Stimulated activated CD8-positive, alpha-beta memory T cell treated with anti-CD3 and anti-CD28 coated beads, Interleukin-4, amount 100 ng/mL, for 4 hours (primary cell): Measurements from ENCODE around the gene DCC.
"Not testable (repeated sequence)": the region's sequence is repeated elsewhere in the genome, so short reads cannot be mapped to it uniquely, and the experiment has no call there.

Experiments
- DNase-seq, 2 donors: peaks; one replicate each; pipeline ENCODE4 v3.0.0-alpha.2; 2020; ENCODE audit warnings: low read depth in 2 of 2, low spot score in 1 of 2

DCC gene

DNA sequence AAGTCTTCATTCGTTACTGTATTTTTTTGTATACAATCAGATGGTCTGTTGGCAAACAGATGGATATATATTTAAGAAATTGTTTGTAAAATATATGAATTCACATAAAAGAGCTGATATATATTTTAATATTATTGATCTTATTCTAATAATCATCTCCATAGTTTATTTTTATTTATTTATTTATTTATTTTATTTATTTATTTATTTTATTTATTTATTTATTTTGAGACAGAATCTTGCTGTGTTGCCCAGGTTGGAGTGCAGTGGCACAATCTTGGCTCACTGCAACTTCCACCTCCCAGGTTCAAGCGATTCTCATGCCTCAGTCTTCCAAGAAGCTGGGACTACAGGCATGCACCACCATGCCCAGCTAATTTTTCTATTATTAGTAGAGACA is 1128.2 kb downstream of the DCC start:
- DNase-seq: not testable (repeated sequence)

DNA sequence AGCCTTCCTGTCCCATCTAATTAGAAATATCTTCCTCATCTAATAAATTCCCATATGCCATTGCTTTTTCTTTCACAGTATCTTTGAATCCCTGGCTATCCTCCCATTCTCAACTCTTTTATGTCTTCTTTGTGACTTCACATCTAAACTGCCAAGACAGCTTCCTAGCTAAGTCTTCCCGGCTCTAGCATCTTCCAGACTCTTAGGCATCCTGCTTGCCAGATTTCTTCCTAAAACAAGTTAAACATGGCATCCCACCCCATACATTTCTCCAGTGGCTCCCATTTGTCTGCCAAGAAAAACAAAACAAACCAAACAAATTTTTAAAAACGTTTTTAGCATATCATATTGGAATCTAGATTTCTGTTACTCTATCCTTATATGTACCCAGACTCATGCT is 1132.5 kb downstream of the DCC start:
- DNase-seq: no peak

- DNase-seq: no peak
Observed at GRCh38 chr18:53478155-53478554, 1138.2 kb downstream of the DCC start.

DNA sequence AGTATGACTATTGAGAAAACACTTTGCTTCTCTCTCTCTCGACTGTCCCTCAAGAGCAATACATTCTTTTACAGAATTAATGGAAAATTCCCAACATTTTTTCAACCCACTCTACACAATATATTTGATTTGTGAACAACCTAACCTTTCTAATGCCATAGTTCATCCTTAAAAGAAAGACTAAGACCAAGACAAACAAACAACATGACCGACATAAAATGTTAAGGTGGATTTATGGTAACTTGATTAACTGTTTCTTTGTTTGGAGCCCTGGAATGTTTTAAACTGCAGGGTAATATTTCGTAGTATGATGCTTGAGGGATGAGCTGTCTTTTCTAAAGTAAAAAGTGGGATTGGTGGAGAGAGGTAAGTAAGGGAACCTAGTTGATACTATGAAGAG is 1146.3 kb downstream of the DCC start:
- DNase-seq: no peak

GRCh38 chr18:53489266-53489665 is 1149.3 kb downstream of the DCC start:
- no peak for DNase-seq

- no peak for DNase-seq
Observed at GRCh38 chr18:53490019-53490418, 1150.0 kb downstream of the DCC start.

GRCh38 chr18:53496028-53496427 is 1156.0 kb downstream of the DCC start:
- no peak for DNase-seq

GRCh38 chr18:53503914-53504441 is 1164.0 kb downstream of the DCC start:
- no peak for DNase-seq

DNA sequence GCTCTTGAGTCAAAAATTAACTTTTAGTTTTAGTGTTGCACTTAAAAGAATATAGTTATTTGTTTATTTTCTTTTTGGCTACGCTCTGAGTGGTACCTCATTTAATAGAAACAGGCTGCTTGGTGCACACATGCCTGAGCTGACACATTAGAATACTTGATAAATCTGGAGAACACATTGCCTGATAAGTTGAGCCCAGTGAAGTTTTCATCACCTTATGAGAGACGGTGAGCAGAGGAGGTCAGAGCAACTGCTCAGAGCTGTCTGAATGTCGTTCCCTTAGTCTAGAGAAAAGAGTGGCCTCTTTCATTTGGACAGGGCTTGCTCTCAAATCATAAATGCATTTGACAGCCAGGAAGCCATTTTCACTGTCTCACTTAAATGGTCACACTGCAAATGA is 1168.5 kb downstream of the DCC start:
- DNase-seq: no peak

GRCh38 chr18:53509886-53510285 is 1169.9 kb downstream of the DCC start:
- no peak for DNase-seq

DNA sequence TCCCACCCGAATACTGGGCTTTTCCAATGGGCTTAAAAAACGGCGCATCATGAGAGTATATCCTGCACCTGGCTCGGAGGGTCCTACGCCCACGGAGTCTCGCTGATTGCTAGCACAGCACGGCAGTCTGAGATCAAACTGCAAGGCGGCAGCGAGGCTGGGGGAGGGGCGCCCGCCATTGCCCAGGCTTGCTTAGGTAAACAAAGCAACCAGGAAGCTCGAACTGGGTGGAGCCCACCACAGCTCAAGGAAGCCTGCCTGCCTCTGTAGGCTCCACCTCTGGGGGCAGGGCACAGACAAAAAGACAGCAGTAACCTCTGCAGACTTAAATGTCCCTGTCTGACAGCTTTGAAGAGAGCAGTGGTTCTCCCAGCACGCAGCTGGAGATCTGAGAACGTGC is 1171.7 kb downstream of the DCC start:
- not testable (repeated sequence) for DNase-seq

GRCh38 chr18:53521068-53521467 is 1181.1 kb downstream of the DCC start:
- no peak for DNase-seq

DNA sequence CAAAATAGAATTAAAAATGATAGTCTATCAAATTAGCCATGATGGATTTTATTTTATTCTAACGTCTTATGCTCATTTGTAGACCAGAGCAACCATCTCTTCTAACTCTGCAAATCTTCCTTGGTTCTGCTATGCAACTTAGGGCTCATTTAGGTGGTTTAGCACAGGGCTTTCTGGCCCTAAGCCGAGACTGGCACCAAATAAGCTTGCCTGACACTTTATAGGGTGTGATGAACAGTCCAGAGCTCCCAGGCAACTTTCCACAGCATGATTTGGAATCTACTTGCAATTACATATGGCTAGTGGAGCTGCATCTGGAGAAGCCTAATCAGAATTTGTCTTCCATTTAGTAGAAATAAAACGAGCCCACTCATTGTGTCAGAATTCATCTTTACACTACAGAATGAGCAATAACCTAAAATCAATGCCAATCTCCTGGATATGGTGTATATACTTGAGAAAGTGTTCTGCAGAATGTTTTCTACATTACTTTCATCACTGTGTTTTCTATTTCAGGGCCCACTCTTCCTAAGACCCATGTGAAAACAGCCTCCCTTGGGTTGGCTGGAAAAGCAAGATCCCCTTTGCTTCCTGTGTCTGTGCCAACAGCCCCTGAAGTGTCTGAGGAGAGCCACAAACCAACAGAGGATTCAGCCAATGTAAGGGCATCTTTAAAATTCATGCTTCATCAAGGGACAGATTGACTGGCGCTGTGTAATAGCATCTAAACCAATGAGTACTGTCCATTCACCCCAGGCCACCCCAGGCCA is 1186.3 kb downstream of the DCC start:
- no peak for DNase-seq

DNA sequence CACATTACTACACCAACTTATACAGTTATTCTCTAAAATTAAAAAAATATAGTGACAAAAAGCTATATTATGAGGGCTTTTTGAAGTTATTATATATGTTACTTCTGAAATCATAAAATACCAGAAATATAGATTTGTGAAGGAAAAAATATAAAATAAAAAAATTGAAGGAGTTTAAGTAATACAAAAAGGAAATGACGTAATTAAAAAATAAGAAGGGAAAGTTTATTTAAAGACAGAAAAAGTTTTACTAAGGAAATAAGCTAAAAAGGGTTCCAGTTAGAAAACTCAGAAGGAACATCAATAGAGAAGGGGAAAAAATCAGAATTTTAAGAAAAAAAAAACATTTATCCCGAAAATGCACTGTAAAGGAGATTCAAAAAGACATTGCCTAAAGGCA is 1187.4 kb downstream of the DCC start:
- DNase-seq: no peak

GRCh38 chr18:53531187-53531586 is 1191.2 kb downstream of the DCC start:
- DNase-seq: no peak

DNA sequence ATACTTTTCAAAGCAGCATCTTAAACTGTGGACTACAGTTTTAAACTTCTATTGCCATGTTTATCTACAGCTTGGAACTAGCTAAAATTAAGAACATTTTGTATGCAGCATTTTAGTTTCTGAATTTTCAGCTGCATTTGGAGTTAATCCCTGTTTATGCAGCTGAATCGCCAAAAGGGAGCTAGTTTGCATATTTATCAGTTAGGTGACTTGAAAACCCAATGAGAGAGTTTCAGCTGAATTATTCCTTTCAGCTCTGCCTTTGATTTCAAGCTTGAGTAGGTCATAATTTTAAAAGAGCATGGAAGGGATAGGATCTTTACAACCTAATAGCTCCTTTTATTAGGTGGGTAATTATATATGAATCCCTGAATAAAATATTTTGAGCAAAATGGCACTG is 1191.9 kb downstream of the DCC start:
- DNase-seq: no peak

DNA sequence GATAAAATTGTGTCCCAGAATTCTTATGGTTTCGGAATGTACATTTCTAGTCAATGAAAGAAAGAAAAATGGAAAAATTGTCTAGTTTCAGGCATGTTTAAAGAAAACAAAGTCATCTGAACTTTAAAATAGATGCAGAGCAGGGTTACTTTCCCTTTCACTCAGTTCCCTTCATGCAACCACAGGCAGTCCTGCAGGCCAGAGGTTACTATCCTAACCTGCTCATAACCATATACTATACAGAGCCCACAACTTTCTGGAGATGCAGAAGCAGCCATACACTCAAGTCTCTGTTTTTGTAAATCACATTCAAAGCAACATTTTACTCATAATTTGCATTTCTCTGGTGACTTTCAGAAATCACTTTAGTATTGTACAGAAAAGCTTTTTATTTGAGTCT is 1194.2 kb downstream of the DCC start:
- no peak for DNase-seq

DNA sequence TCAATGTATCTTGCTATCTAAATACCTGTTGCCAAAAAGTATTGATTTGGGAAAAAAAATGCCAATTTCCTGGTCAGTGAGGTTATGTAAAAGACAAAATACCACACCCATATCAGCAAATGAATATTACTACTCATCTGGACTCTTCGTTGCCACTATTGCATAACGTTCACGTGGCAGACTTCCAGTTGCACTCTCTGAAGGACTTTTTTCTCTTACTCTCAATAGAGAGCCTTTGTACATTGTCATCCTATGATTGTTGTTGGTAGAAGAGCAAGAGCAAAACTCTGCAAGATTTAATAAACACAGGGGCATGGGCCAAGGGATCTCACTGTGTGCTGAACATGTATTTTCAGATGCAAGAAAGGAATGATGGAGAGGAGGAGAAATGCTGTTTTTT is 1194.7 kb downstream of the DCC start:
- no peak for DNase-seq

DNA sequence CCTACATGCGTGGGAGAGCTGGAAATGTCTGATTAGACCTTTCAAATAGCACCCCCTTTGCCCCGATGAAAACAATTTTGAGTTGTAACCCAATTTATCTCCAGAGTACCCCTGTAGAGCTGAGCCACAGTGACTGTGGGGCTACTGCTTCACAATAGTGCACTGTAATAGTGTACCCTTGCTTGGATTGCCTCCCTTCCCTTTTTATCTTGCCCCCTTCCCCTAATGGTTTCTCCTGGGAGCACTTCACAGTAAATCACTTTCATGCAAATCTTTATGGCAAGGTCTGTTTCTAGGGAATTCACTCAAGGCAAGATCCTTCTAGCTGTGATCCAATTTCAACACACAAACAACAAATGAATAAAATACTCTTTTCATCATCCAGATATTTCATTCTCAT is 1196.9 kb downstream of the DCC start:
- DNase-seq: no peak

DNA sequence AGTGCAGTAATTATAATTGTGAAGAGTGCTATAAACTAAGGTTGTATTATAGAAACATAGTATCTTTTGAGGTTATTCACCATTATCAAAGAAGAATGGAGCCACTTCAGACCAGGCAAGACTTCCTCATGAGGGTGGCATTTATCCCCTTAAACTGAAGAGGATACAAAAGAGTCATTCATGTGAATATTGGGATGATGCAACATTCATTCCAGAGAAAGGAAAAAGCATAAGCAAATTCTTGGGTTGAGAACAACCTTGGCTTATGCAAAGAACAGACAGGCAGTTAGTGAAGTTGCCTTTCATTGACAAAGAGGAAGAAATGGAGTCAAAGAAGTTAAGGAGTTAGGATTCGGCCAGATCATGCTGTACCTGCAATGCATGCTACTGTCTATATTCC is 1201.9 kb downstream of the DCC start:
- DNase-seq: no peak

GRCh38 chr18:53543711-53544110 is 1203.7 kb downstream of the DCC start:
- no peak for DNase-seq

DNA sequence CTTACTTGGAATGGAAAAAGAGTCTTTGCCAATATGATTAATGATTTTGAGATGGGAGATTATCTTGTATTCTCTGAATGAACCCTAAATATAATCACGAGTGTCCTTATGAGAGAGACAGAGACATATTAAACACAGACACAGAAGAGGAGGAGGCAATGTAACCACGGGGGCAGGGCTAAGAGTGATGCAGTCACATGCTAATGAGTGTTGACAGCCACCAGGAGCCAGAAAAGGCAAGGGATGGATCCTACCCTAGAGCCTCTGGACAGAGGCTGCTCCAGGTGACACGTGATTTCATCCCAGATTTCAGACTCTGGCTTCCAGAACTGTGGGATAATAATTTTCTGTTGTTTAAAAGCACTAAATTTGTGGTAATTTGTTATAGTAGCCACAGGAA is 1204.9 kb downstream of the DCC start:
- no peak for DNase-seq

GRCh38 chr18:53551868-53552426 is 1212.0 kb downstream of the DCC start:
- no peak for DNase-seq
